Breast epithelium (tissue), 3 donors: ENCODE results near the gene FADS2.

Source experiments
- POLR2AphosphoS5 ChIP-seq, 3 donors: sonication (generic); formaldehyde crosslinking; IDR thresholded peaks; one replicate each; pipeline ENCODE4 v1.6.1; 2017; ENCODE audit warnings: antibody characterized with exemption in 3 of 3
- TF ChIP-seq, protein P1 (sequence below), 3 donors: fragments of 450-650 bp; IDR thresholded peaks; one replicate each; pipeline ENCODE4 v1.5.1; 2016 to 2017; ENCODE audit warnings: antibody characterized with exemption in 3 of 3, mild to moderate bottlenecking in 3 of 3, moderate library complexity in 3 of 3

- TF ChIP-seq, protein P1, sequence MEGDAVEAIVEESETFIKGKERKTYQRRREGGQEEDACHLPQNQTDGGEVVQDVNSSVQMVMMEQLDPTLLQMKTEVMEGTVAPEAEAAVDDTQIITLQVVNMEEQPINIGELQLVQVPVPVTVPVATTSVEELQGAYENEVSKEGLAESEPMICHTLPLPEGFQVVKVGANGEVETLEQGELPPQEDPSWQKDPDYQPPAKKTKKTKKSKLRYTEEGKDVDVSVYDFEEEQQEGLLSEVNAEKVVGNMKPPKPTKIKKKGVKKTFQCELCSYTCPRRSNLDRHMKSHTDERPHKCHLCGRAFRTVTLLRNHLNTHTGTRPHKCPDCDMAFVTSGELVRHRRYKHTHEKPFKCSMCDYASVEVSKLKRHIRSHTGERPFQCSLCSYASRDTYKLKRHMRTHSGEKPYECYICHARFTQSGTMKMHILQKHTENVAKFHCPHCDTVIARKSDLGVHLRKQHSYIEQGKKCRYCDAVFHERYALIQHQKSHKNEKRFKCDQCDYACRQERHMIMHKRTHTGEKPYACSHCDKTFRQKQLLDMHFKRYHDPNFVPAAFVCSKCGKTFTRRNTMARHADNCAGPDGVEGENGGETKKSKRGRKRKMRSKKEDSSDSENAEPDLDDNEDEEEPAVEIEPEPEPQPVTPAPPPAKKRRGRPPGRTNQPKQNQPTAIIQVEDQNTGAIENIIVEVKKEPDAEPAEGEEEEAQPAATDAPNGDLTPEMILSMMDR (IDR thresholded peaks at IDR 0.05), result no peak
- TF ChIP-seq POLR2AphosphoS5 (IDR thresholded peaks at IDR 0.05), result no peak
These were observed 68.7 kb downstream of the FADS2 start for GRCh38 chr11:61896665-61897386.
